Gastroesophageal sphincter (tissue), 4 donors: ENCODE data around the gene LMCD1. TPM values are rescaled to one million over a fixed set of nuclear protein-coding genes. Genes with fewer than 3 reads are reported as not detected.
A peak's percentile ranks its signal among the peaks of the same experiment; 100 is the strongest.

Experiments used
- ATAC-seq: fragments of 150-250 bp; one replicate; pipeline ENCODE4 v1.9.1; 2016; ENCODE audit warnings: mild to moderate bottlenecking, moderate library complexity
- H3K27ac ChIP-seq, 4 donors: fragments of 200-600 bp; sonication (generic) in 3 of 4; 1 replicate in 3 of 4; 2 replicates in 1 of 4; pipeline ENCODE4 v1.5.1; 2016 to 2019
- H3K27me3 ChIP-seq: fragments of 200-600 bp; sonication (generic); one replicate; pipeline ENCODE4 v1.5.1; 2019
- H3K36me3 ChIP-seq, 2 donors: fragments of 200-600 bp; sonication (generic); one replicate each; pipeline ENCODE4 v1.5.1; 2019; ENCODE audit warnings: control low read depth in 1 of 2
- H3K4me1 ChIP-seq, 3 donors: fragments of 200-600 bp; sonication (generic); 1 replicate in 2 of 3; 2 replicates in 1 of 3; pipeline ENCODE4 v1.5.1; 2016 to 2019; ENCODE audit warnings: control low read depth in 2 of 3
- H3K4me3 ChIP-seq, 2 donors: fragments of 200-600 bp; sonication (generic); one replicate each; pipeline ENCODE4 v1.5.1; 2019; ENCODE audit warnings: mild to moderate bottlenecking in 1 of 2, moderate library complexity in 1 of 2
- H3K9me3 ChIP-seq, 3 donors: fragments of 200-600 bp; sonication (generic); one replicate each; pipeline ENCODE4 v1.5.1; 2017 to 2019; ENCODE audit warnings: control low read depth in 2 of 3
- EP300 ChIP-seq: sonication (generic); formaldehyde crosslinking; IDR thresholded peaks from one replicate; pipeline ENCODE4 v1.6.1; 2017; ENCODE audit warnings: antibody characterized with exemption, mild to moderate bottlenecking
- POLR2A ChIP-seq, 2 donors: fragments of 450-650 bp; IDR thresholded peaks; one replicate each; pipeline ENCODE4 v1.6.1; 2017; ENCODE audit warnings: antibody characterized with exemption in 2 of 2, mild to moderate bottlenecking in 2 of 2, moderate library complexity in 1 of 2
- POLR2AphosphoS5 ChIP-seq: sonication (generic); formaldehyde crosslinking; IDR thresholded peaks from one replicate; pipeline ENCODE4 v1.6.1; 2017; ENCODE audit warnings: antibody characterized with exemption
- WGBS, 2 donors: methylation state at CpG; one replicate each; pipeline ENCODE4 v1.1.5; 2018; ENCODE audit warnings: low coverage in 1 of 2; 5-methylcytosine and 5-hydroxymethylcytosine counted together
- total RNA-seq, 4 donors: library from RNA; depleted of rRNA; stranded (reverse); fragments of >200 nt; gene quantifications; one replicate each; pipeline ENCODE4 v1.1.0, GENCODE V29; 2016
- TF ChIP-seq, protein P1 (sequence below), 4 experiments: fragments of 200-600 bp in 2 of 4; fragments of 450-650 bp in 2 of 4; sonication (generic) in 1 of 4; IDR thresholded peaks; one replicate each; pipeline ENCODE4 v1.5.1; 2017 to 2019; ENCODE audit warnings: antibody characterized with exemption in 4 of 4, mild to moderate bottlenecking in 2 of 4, moderate library complexity in 2 of 4

Gene LMCD1
- total RNA-seq, 4 donors from 2014 or later, result 17.6 to 318 (median 136) TPM

DNA sequence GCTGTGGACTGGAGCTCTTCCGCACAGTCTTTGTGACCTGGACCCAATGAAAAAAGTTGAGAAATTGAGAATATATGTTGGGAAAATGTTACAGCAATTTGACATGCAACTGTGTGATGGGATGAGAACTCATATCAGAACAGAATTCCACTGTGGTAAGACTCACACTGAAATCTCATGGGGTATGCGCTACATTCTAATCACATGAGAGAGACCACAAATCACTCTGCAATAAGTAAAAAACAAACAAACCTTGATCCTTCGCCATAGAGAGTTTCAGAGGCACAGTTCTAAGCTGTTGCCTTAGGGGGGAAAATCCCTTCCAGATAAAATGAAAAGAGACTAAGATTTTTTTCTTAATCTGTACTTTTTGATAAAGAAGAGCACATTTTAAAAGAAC, 37.3 kb downstream of the LMCD1 start:
- peaks cover 0 to 22% of the 10 kb centered on the region in 2 donors for H3K36me3 ChIP-seq
- H3K9me3 ChIP-seq, result no peaks in the 10 kb centered on the region
- H3K27ac ChIP-seq, result no peak overlapping the region
- WGBS, 2 donors, result 86 to 100% methylated on average over 3 of the region's 3 CpGs
- H3K4me1 ChIP-seq, result no peaks in the 10 kb centered on the region
- H3K4me3 ChIP-seq, result no peak overlapping the region
- no peaks in the 10 kb centered on the region for H3K27me3 ChIP-seq
- no peak for ATAC-seq
- TF ChIP-seq EP300 (no peak), POLR2AphosphoS5 (no peak), POLR2A (IDR thresholded peaks at IDR 0.05) (no peak)
- TF ChIP-seq, protein P1, sequence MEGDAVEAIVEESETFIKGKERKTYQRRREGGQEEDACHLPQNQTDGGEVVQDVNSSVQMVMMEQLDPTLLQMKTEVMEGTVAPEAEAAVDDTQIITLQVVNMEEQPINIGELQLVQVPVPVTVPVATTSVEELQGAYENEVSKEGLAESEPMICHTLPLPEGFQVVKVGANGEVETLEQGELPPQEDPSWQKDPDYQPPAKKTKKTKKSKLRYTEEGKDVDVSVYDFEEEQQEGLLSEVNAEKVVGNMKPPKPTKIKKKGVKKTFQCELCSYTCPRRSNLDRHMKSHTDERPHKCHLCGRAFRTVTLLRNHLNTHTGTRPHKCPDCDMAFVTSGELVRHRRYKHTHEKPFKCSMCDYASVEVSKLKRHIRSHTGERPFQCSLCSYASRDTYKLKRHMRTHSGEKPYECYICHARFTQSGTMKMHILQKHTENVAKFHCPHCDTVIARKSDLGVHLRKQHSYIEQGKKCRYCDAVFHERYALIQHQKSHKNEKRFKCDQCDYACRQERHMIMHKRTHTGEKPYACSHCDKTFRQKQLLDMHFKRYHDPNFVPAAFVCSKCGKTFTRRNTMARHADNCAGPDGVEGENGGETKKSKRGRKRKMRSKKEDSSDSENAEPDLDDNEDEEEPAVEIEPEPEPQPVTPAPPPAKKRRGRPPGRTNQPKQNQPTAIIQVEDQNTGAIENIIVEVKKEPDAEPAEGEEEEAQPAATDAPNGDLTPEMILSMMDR (IDR thresholded peaks at IDR 0.05), result no peak

DNA sequence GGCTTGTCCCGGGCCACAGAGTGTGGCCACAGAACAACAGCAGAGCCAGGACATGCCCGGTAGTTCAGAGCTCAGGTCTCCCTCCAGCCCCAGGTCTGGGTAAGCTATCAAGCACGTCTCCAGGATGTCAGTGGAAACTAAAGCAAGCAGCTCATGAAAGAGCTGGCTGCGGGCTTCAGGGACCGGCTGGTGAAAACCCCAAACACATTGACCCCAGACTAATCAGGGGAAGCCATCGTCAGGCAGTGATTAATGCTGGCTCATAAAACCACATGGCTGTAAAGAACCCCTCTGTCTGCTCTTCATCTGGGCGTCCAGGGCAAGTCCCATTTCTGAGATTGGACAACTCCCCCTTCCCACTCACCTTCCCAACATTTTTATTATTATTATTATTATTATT, 37.8 kb downstream of the LMCD1 start:
- Histone ChIP-seq H3K4me1 (no peaks in the 10 kb centered on the region), H3K9me3 (no peaks in the 10 kb centered on the region), H3K4me3 (no peak overlapping the region), H3K27ac (no peak overlapping the region), H3K36me3 (peaks cover 0 to 22% of the 10 kb centered on the region in 2 donors), H3K27me3 (no peaks in the 10 kb centered on the region)
- WGBS, 2 donors, result 85 to 94% methylated on average over 2 of the region's 7 CpGs
- no peak for TF ChIP-seq EP300
- TF ChIP-seq POLR2A (IDR thresholded peaks at IDR 0.05), result no peak
- TF ChIP-seq, protein P1 (IDR thresholded peaks at IDR 0.05), result no peak
- TF ChIP-seq POLR2AphosphoS5, result no peak
- ATAC-seq, result no peak

DNA sequence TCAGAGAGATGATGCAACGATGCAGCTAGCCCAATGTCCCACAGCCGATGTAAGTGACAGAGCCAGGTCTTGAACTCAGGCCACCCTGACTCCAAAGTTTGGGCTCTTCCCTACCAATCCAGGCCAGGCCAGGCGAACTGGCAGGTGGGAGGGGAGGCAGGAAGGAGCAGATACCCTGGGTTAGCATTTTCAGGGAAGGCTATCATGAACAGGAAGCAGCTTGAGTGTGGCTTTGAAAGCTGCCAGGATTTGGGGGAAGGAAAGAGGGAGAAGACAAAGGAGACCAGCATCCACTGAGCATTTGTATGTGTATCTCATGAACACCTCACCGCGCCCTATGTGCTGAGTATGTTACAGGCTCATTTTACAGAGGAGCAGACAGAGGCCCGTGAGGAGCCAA, 38.8 kb downstream of the LMCD1 start:
- H3K4me3 ChIP-seq, result no peak overlapping the region
- no peaks in the 10 kb centered on the region for H3K27me3 ChIP-seq
- H3K36me3 ChIP-seq, result peaks cover 0 to 23% of the 10 kb centered on the region in 2 donors
- ATAC-seq, result peak; percentile 17
- TF ChIP-seq EP300, result no peak
- no peak for TF ChIP-seq POLR2AphosphoS5
- TF ChIP-seq, protein P1 (IDR thresholded peaks at IDR 0.05), result no peak
- TF ChIP-seq POLR2A (IDR thresholded peaks at IDR 0.05), result no peak
- H3K27ac ChIP-seq, result no peak overlapping the region
- H3K4me1 ChIP-seq, result no peaks in the 10 kb centered on the region
- H3K9me3 ChIP-seq, result no peaks in the 10 kb centered on the region
- 75 to 79% methylated on average over 4 to 6 of the region's 6 CpGs for WGBS, 2 donors

- peaks cover 0 to 28% of the 10 kb centered on the region in 2 donors for H3K36me3 ChIP-seq
- WGBS, 2 donors, result 91 to 96% methylated on average over 4 to 9 of the region's 9 CpGs
- no peak for TF ChIP-seq EP300
- TF ChIP-seq, protein P1 (IDR thresholded peaks at IDR 0.05), result no peak
- no peak for ATAC-seq
- H3K4me3 ChIP-seq, result no peak overlapping the region
- H3K27ac ChIP-seq, result no peak overlapping the region
- H3K4me1 ChIP-seq, result no peaks in the 10 kb centered on the region
- H3K9me3 ChIP-seq, result no peaks in the 10 kb centered on the region
- no peaks in the 10 kb centered on the region for H3K27me3 ChIP-seq
These were observed 39.9 kb downstream of the LMCD1 start for GRCh38 chr3:8541486-8541885.

- ATAC-seq, result no peak
- Histone ChIP-seq H3K36me3 (peaks cover 0 to 22% of the 10 kb centered on the region in 2 donors), H3K27ac (no peak overlapping the region), H3K4me3 (no peak overlapping the region), H3K9me3 (no peaks in the 10 kb centered on the region), H3K4me1 (no peaks in the 10 kb centered on the region), H3K27me3 (no peaks in the 10 kb centered on the region)
- no peak for TF ChIP-seq POLR2A (IDR thresholded peaks at IDR 0.05)
- WGBS, 2 donors, result 84 to 92% methylated on average over 2 to 4 of the region's 12 CpGs
These were observed 40.8 kb downstream of the LMCD1 start for GRCh38 chr3:8542190-8543135.
